ENCODE results near the gene PGR. TPM values are rescaled to one million over a fixed set of nuclear protein-coding genes. Genes with fewer than 3 reads are reported as not detected.

Gene PGR
- total RNA-seq, 6 experiments from 2014 or later: 0.11 to 0.74 (median 0.28) TPM

DNA sequence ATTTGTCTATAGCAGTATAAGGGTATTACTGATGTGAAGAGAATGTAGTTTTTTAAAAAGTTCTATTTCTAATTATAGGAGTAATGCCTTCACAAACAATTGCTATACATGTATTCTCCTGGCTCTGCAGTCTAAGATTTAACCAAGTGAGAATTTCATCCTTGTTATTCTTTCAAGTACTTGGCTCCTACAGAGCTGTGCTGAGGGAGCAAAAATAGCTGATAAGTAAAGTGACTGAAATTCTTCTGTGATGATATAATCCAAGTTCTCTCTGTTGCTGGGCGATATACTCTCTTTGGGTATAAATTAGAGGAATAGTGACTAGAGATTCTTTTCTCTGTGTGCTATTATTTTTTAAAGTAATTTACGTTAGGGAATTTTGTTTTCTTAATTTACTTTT lies 68.0 kb downstream of the PGR start:
- no peaks in the 10 kb centered on the region for H3K27me3 ChIP-seq
- ATAC-seq (no peak), DNase-seq (no peak)
- TF ChIP-seq, protein P1, sequence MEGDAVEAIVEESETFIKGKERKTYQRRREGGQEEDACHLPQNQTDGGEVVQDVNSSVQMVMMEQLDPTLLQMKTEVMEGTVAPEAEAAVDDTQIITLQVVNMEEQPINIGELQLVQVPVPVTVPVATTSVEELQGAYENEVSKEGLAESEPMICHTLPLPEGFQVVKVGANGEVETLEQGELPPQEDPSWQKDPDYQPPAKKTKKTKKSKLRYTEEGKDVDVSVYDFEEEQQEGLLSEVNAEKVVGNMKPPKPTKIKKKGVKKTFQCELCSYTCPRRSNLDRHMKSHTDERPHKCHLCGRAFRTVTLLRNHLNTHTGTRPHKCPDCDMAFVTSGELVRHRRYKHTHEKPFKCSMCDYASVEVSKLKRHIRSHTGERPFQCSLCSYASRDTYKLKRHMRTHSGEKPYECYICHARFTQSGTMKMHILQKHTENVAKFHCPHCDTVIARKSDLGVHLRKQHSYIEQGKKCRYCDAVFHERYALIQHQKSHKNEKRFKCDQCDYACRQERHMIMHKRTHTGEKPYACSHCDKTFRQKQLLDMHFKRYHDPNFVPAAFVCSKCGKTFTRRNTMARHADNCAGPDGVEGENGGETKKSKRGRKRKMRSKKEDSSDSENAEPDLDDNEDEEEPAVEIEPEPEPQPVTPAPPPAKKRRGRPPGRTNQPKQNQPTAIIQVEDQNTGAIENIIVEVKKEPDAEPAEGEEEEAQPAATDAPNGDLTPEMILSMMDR (IDR thresholded peaks at IDR 0.05): no peak
- no peak for TF ChIP-seq POLR2A (IDR thresholded peaks at IDR 0.05)
- no peak overlapping the region for H3K4me3 ChIP-seq
- H3K4me1 ChIP-seq: no peaks in the 10 kb centered on the region
- intact Hi-C loops (cut with DNase I): no loop called here
- no peaks in the 10 kb centered on the region for H3K36me3 ChIP-seq
- H3K9me3 ChIP-seq: no peaks in the 10 kb centered on the region
- no peak overlapping the region for H3K27ac ChIP-seq
- 47% methylated on average over 2 of the region's 2 CpGs for WGBS (ENCODE audit: insufficient coverage, low coverage, low lambda C conversion rate, missing lambda C conversion rate)

DNA sequence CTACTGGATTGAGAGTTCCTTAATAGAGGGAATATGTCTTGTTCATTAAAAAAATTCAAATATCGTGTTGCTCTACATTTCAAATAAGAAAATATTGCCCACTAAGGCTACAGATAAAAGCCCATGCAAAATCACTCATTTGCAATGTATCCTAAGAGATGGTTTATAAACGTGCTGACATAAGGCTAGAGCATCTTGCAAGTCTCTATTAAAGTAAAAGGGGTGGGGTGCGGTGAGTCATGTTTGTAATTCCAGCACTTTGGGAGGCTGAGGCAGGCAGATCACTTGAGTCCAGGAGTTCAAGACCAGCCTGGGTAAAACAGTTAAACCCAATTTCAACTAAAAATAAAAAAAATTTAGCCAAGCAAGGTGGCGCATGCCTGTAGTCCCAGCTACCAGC lies 70.3 kb downstream of the PGR start:
- no peak for TF ChIP-seq POLR2A (IDR thresholded peaks at IDR 0.05)
- TF ChIP-seq, protein P1 (IDR thresholded peaks at IDR 0.05): no peak
- WGBS (ENCODE audit: insufficient coverage, low coverage, low lambda C conversion rate, missing lambda C conversion rate): 57% methylated on average over 4 of the region's 4 CpGs
- ATAC-seq: no peak
- intact Hi-C loops (cut with DNase I): no loop called here
- Histone ChIP-seq H3K36me3 (no peaks in the 10 kb centered on the region), H3K4me3 (no peak overlapping the region), H3K27ac (no peak overlapping the region), H3K27me3 (no peaks in the 10 kb centered on the region), H3K4me1 (no peaks in the 10 kb centered on the region), H3K9me3 (no peaks in the 10 kb centered on the region)
- DNase-seq: no peak

DNA sequence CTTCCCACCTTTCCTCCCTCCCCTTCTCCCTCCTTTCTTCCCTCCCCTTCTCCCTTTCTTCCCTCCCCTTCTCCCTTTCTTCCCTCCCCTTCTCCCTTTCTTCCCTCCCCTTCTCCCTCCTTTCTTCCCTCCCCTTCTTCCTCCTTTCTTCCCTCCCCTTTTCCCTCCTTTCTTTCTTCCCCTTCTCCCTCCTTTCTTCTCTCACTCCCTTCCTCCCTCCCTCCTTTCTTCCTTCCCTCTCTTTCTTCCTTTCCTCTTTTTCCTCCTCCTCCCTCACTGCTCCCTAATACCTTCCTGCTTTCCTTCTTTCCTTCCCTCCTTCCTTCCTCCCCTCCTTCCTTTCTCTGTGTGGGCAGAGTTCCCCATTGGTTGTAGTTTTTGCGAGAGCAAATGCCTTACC lies 76.1 kb downstream of the PGR start:
- H3K4me1 ChIP-seq: no peaks in the 10 kb centered on the region
- no peak for TF ChIP-seq POLR2A (IDR thresholded peaks at IDR 0.05)
- TF ChIP-seq, protein P1 (IDR thresholded peaks at IDR 0.05): no peak
- intact Hi-C loops (cut with DNase I): no loop called here
- H3K27me3 ChIP-seq: no peaks in the 10 kb centered on the region
- no peak for DNase-seq
- H3K27ac ChIP-seq: no peak overlapping the region
- no peak overlapping the region for H3K4me3 ChIP-seq
- no peaks in the 10 kb centered on the region for H3K9me3 ChIP-seq
- ATAC-seq: no peak
- H3K36me3 ChIP-seq: no peaks in the 10 kb centered on the region
- WGBS (ENCODE audit: insufficient coverage, low coverage, low lambda C conversion rate, missing lambda C conversion rate): 29% methylated on average over 1 of the region's 1 CpG

DNA sequence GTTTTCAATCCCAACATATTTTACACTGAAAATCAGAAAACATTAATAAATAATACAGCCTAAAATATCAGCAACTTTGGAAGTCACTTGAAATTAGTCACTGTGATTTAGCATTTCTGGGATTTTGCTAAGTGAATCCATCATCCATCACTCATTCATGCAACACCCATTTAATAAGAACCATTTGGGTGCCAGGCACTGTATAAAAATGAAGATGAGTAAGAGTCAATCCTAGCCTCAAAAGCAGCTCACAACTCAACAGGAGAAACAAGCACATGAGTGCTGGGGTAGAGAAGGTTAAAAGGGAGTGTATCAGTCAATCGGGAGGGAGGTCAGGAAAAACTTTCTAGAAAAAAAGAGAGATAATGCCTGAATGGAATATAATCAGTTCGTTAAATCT lies 77.9 kb downstream of the PGR start:
- intact Hi-C loops (cut with DNase I): no loop called here
- Histone ChIP-seq H3K4me1 (no peaks in the 10 kb centered on the region), H3K9me3 (no peaks in the 10 kb centered on the region), H3K27ac (no peak overlapping the region), H3K27me3 (no peaks in the 10 kb centered on the region), H3K36me3 (no peaks in the 10 kb centered on the region), H3K4me3 (no peak overlapping the region)
- DNase-seq (no peak), ATAC-seq (no peak)
- WGBS (ENCODE audit: insufficient coverage, low coverage, low lambda C conversion rate, missing lambda C conversion rate): 34% methylated on average over 2 of the region's 2 CpGs
- TF ChIP-seq POLR2A (IDR thresholded peaks at IDR 0.05): no peak
- TF ChIP-seq, protein P1 (IDR thresholded peaks at IDR 0.05): no peak

DNA sequence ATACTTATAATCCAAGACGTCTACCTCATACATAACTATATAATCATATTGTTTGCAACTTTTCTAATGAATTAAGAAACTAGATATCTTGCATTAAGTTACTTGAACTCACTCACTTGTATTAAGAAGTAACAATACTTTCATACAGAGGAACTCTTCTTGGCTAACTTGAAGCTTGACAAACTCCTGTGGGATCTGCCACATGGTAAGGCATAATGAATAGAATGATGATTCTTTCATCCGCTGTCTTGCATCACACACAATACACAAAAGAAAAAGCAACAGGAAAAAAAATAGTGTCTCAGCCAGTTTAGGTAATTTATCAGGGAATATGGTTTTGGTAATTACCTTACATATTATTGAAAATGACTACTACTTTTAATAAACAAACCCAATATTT lies 79.8 kb downstream of the PGR start:
- no peak overlapping the region for H3K4me3 ChIP-seq
- no peaks in the 10 kb centered on the region for H3K27me3 ChIP-seq
- no peaks in the 10 kb centered on the region for H3K9me3 ChIP-seq
- no peaks in the 10 kb centered on the region for H3K4me1 ChIP-seq
- WGBS (ENCODE audit: insufficient coverage, low coverage, low lambda C conversion rate, missing lambda C conversion rate): 36% methylated on average over 2 of the region's 2 CpGs
- no peak for DNase-seq
- intact Hi-C loops (cut with DNase I): no loop called here
- H3K27ac ChIP-seq: no peak overlapping the region
- TF ChIP-seq, protein P1 (IDR thresholded peaks at IDR 0.05): no peak
- TF ChIP-seq POLR2A (IDR thresholded peaks at IDR 0.05): no peak
- H3K36me3 ChIP-seq: no peaks in the 10 kb centered on the region
- ATAC-seq: no peak
